ENCODE measurements around the gene MACROD2. TPM values are rescaled to one million over a fixed set of nuclear protein-coding genes. Genes with fewer than 3 reads are reported as not detected.

Gene MACROD2
- total RNA-seq, 1 experiment from 2014 or later = 0.12 TPM

GRCh38 chr20:15610787-15611186 is 1615.5 kb downstream of the MACROD2 start:
- Histone ChIP-seq H3K4me3 (no peak overlapping the region), H3K36me3 (no peaks in the 10 kb centered on the region), H3K27me3 (no peaks in the 10 kb centered on the region), H3K27ac (no peak overlapping the region), H3K9me3 (replicated peaks) (no peaks in the 10 kb centered on the region), H3K4me1 (no peaks in the 10 kb centered on the region)
- no peak for DNase-seq

DNA sequence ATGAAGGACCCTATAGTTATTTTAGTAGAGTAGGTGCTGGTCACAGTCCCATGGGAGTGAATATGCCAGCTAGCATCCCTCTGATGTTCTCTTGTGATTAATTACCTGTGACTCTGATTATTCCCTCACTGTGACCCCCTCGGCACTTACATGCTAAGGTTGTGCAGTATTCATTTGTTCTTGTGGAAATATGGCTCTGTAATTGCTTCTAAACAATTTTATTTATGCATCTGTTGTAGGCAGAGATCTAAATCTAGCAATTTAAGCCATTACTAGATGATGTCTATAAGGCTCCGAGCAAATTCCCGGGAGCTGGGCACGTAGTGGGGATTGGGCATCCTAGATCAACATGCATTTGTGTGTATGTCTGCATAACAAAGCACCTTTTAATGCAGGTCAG is 1616.2 kb downstream of the MACROD2 start:
- no peak for DNase-seq
- no peaks in the 10 kb centered on the region for H3K36me3 ChIP-seq
- no peak overlapping the region for H3K27ac ChIP-seq
- H3K4me3 ChIP-seq = no peak overlapping the region
- no peaks in the 10 kb centered on the region for H3K27me3 ChIP-seq
- no peaks in the 10 kb centered on the region for H3K9me3 ChIP-seq (replicated peaks)
- no peaks in the 10 kb centered on the region for H3K4me1 ChIP-seq

DNA sequence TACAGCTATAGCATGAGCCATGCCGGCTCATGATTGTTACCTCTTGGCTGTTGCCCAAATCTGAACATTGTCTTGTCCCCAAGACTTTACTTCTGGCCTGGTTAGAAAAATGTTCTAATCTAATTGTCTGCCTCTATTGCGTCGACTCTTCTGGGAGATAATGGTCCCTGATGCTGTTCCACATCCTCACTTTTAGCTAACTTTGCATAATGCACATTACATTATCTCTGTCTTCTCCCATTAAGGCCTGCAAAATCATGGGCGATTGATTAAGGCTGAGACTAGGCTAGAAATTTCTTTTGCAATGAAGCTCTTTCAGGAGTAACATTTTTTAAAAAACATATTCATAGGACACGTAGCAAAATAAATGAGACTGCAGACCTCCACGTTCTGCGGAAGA is 1616.9 kb downstream of the MACROD2 start:
- H3K9me3 ChIP-seq (replicated peaks) = no peaks in the 10 kb centered on the region
- H3K27me3 ChIP-seq = no peaks in the 10 kb centered on the region
- H3K36me3 ChIP-seq = no peaks in the 10 kb centered on the region
- no peak overlapping the region for H3K27ac ChIP-seq
- no peaks in the 10 kb centered on the region for H3K4me1 ChIP-seq
- H3K4me3 ChIP-seq = no peak overlapping the region
- no peak for DNase-seq

DNA sequence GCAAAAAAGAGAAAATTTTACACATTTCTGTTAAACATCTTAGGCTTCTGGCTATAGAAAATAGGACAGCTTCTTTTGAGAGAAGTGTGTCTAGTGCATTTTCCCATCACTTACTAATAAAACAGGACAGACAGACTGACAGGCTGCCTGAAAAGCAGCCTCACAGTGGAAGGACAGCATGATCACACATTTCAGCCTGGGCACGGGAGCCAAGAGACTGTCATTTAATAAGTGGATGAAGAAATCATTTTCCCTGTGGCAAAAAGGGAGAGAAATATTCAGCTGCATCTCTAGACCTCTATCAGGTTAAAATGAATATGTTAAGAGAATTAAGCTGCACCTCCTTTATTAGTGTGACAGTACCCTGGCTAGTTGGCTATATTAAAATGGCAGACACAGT is 1617.5 kb downstream of the MACROD2 start:
- no peak overlapping the region for H3K4me3 ChIP-seq
- H3K9me3 ChIP-seq (replicated peaks) = no peaks in the 10 kb centered on the region
- no peaks in the 10 kb centered on the region for H3K36me3 ChIP-seq
- H3K27ac ChIP-seq = no peak overlapping the region
- no peaks in the 10 kb centered on the region for H3K4me1 ChIP-seq
- no peaks in the 10 kb centered on the region for H3K27me3 ChIP-seq
- no peak for DNase-seq

GRCh38 chr20:15613530-15613929 is 1618.2 kb downstream of the MACROD2 start:
- H3K4me3 ChIP-seq = no peak overlapping the region
- no peak overlapping the region for H3K27ac ChIP-seq
- no peaks in the 10 kb centered on the region for H3K27me3 ChIP-seq
- no peaks in the 10 kb centered on the region for H3K9me3 ChIP-seq (replicated peaks)
- H3K36me3 ChIP-seq = no peaks in the 10 kb centered on the region
- DNase-seq = no peak
- no peaks in the 10 kb centered on the region for H3K4me1 ChIP-seq

GRCh38 chr20:15616626-15617025 is 1621.3 kb downstream of the MACROD2 start:
- Histone ChIP-seq H3K9me3 (replicated peaks) (no peaks in the 10 kb centered on the region), H3K27me3 (no peaks in the 10 kb centered on the region), H3K4me1 (no peaks in the 10 kb centered on the region), H3K36me3 (no peaks in the 10 kb centered on the region), H3K27ac (no peak overlapping the region), H3K4me3 (no peak overlapping the region)
- DNase-seq = no peak

- no peak for DNase-seq
- no peaks in the 10 kb centered on the region for H3K27me3 ChIP-seq
Observed at GRCh38 chr20:15618110-15618509, 1622.8 kb downstream of the MACROD2 start.

DNA sequence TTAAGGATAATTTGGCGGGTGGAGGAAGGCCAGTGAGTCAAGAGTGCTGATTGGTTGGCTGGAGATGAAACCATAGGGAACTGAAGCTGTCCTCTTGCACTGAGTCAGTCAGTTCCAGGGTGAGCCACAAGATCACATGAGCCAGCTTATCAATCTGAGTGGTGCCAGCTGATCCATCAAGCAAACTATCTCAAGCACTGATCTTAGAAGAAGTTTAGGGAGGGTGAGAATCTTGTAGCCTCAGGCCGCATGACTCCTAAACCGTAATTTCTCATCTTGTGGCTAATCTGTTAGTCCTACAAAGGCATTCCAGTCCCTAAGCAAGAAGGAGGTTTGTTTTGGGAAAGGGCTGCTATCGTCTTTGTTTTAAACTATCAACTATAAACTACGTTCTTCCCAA is 1623.6 kb downstream of the MACROD2 start:
- Histone ChIP-seq H3K27ac (no peak overlapping the region), H3K36me3 (no peaks in the 10 kb centered on the region), H3K9me3 (replicated peaks) (no peaks in the 10 kb centered on the region), H3K4me3 (no peak overlapping the region), H3K4me1 (no peaks in the 10 kb centered on the region), H3K27me3 (no peaks in the 10 kb centered on the region)
- DNase-seq = no peak

More at GRCh38 chr20:15618110-15618509, 1622.8 kb downstream of the MACROD2 start:
- H3K4me1 ChIP-seq = no peaks in the 10 kb centered on the region
- no peaks in the 10 kb centered on the region for H3K36me3 ChIP-seq
- no peaks in the 10 kb centered on the region for H3K9me3 ChIP-seq (replicated peaks)
- H3K4me3 ChIP-seq = no peak overlapping the region
- no peak overlapping the region for H3K27ac ChIP-seq

DNA sequence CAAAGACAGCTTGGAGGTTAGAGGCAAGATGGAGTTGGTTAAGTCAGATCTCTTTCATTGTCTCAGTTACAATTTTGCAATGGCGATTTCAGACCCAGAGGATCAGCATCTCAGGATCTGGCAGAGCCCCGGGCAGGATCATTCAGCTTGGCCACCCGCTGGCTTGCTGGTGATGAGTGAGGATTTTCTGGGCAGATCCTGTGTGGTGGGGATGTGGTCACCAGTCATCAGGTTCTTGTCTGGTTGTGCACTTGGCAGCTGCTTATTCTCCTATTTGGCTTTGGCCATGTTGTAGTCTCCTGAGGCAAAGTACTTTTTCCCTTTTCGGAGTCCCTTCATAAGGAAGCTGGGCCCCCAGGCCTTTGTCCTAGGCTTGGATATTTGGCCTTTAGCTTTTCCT is 1624.0 kb downstream of the MACROD2 start:
- Histone ChIP-seq H3K27ac (no peak overlapping the region), H3K4me1 (no peaks in the 10 kb centered on the region), H3K27me3 (no peaks in the 10 kb centered on the region), H3K36me3 (no peaks in the 10 kb centered on the region), H3K4me3 (no peak overlapping the region), H3K9me3 (replicated peaks) (no peaks in the 10 kb centered on the region)
- no peak for DNase-seq

DNA sequence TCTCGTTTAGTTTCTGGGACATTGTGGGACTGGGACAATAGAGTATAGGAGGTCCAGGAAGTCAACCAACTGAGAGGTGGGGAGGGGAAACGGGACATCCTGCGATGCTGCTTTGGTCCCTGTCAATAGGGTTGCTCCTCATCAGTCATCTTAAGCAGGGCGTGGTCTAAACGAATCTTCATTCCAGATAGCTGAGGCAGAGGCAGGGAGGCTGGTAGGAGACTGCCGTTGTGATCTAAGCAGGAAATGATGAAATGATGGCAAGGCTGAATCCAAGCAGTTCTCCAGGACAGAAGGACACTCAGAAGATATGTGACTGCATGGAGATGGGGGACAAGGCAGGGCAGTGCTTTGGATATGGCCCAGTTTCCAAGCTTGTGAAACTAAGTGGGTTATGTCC is 1624.5 kb downstream of the MACROD2 start:
- no peaks in the 10 kb centered on the region for H3K4me1 ChIP-seq
- no peak overlapping the region for H3K4me3 ChIP-seq
- no peak overlapping the region for H3K27ac ChIP-seq
- no peaks in the 10 kb centered on the region for H3K36me3 ChIP-seq
- DNase-seq = no peak
- no peaks in the 10 kb centered on the region for H3K27me3 ChIP-seq
- H3K9me3 ChIP-seq (replicated peaks) = no peaks in the 10 kb centered on the region

DNA sequence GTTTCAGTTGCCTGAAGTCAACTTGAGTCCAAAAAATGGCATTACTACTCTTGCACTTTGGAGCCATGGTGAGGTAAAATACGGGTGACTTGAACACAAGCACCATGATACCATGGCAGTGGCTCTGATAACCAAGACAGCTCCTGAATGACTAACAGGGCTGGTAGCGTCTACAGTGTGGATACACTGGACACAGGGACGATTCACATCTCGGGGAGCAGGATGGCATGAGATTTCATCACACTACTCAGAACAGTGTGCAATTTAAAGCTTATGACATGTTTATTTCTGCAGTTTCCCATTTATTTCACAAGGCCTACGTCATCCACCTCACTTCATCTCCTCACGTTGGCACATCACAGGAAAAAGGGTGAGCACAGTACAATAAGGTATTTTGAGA is 1627.1 kb downstream of the MACROD2 start:
- H3K27me3 ChIP-seq = no peaks in the 10 kb centered on the region
- no peak overlapping the region for H3K4me3 ChIP-seq
- H3K9me3 ChIP-seq (replicated peaks) = no peaks in the 10 kb centered on the region
- no peak for DNase-seq
- no peak overlapping the region for H3K27ac ChIP-seq
- no peaks in the 10 kb centered on the region for H3K4me1 ChIP-seq
- no peaks in the 10 kb centered on the region for H3K36me3 ChIP-seq

GRCh38 chr20:15623215-15623614 is 1627.9 kb downstream of the MACROD2 start:
- Histone ChIP-seq H3K4me3 (no peak overlapping the region), H3K4me1 (no peaks in the 10 kb centered on the region), H3K27me3 (no peaks in the 10 kb centered on the region), H3K36me3 (no peaks in the 10 kb centered on the region), H3K27ac (no peak overlapping the region), H3K9me3 (replicated peaks) (no peaks in the 10 kb centered on the region)
- DNase-seq = no peak

DNA sequence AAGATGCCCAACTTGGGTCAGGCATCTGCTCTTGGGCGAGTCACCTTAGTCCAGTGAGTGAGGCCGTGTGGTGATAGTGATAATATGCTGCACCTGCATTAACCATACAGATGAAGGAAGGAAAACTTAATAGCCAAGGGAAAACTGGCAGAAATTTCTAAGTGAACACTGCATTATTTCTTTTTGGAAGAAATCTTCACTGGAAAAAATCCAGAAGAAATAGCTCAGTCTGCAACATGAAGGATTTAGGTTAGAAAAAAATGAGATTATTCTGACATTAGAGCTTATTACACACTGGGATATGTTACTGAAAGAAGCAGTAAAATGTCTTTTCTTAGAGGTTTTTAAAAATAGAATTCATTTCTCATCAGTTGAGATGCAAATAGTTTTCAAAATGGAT is 1630.7 kb downstream of the MACROD2 start:
- Histone ChIP-seq H3K27me3 (no peaks in the 10 kb centered on the region), H3K36me3 (no peaks in the 10 kb centered on the region), H3K4me3 (no peak overlapping the region), H3K4me1 (no peaks in the 10 kb centered on the region), H3K9me3 (replicated peaks) (no peaks in the 10 kb centered on the region), H3K27ac (no peak overlapping the region)
- no peak for DNase-seq

- no peak overlapping the region for H3K27ac ChIP-seq
- no peaks in the 10 kb centered on the region for H3K36me3 ChIP-seq
- H3K27me3 ChIP-seq = no peaks in the 10 kb centered on the region
- no peaks in the 10 kb centered on the region for H3K4me1 ChIP-seq
- no peak for DNase-seq
- H3K4me3 ChIP-seq = no peak overlapping the region
- no peaks in the 10 kb centered on the region for H3K9me3 ChIP-seq (replicated peaks)
Observed at GRCh38 chr20:15627089-15627488, 1631.8 kb downstream of the MACROD2 start.

- H3K27ac ChIP-seq = no peak overlapping the region
- H3K27me3 ChIP-seq = no peaks in the 10 kb centered on the region
- H3K9me3 ChIP-seq (replicated peaks) = no peaks in the 10 kb centered on the region
- H3K4me1 ChIP-seq = no peaks in the 10 kb centered on the region
- no peaks in the 10 kb centered on the region for H3K36me3 ChIP-seq
- no peak for DNase-seq
- H3K4me3 ChIP-seq = no peak overlapping the region
Observed at GRCh38 chr20:15627501-15627903, 1632.2 kb downstream of the MACROD2 start.

DNA sequence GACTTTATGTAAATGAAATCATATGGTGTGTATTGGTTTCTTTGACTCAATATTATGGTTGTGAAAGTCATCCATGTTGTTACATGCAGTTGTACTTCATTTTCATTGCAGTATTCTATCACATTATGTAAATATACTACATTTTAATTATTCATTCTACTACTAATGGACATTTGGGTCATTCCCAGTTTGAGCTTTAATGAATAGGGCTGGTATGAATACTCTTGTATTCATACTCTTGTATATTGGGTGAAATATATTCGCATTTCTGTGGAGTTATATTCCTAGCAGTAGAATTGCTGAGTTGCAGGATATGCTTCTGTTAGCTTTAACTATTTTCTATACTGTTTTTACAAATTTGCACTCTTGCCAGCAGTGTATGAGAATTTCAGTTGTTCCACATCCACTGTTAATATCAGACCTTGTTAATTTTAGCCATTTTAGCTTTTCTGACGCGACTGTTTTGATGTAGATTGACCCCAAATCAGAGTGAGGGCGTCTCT is 1633.6 kb downstream of the MACROD2 start:
- Histone ChIP-seq H3K27ac (no peak overlapping the region), H3K4me3 (no peak overlapping the region), H3K4me1 (no peaks in the 10 kb centered on the region), H3K9me3 (replicated peaks) (no peaks in the 10 kb centered on the region), H3K36me3 (no peaks in the 10 kb centered on the region), H3K27me3 (no peaks in the 10 kb centered on the region)
- no peak for DNase-seq
